ENCODE data around the gene EVL.
"Not testable (repeated sequence)": the region's sequence is repeated elsewhere in the genome, so short reads cannot be mapped to it uniquely, and the experiment has no call there.

Gene EVL

DNA sequence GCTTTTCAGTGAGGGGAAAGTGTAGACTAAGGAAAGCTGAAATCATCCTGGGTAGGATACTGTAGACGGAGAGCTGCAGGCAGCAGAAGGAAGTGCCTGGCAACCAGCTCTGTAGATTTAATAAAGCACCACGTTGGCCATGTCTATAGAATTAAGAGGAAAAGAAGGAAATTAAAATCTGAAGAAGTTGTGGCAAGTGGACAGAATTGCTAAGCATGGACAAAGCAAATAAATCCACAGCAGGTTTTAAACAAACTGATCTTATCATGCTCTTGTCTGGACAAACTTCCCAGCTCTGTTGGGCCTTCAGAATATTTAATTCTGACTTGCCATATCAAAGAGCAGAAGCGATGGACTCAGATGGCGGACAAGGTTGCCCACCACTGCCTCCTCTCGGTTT, 27.2 kb upstream of the EVL start:
- DNase-seq (ENCODE audit: low read depth), result no peak

DNA sequence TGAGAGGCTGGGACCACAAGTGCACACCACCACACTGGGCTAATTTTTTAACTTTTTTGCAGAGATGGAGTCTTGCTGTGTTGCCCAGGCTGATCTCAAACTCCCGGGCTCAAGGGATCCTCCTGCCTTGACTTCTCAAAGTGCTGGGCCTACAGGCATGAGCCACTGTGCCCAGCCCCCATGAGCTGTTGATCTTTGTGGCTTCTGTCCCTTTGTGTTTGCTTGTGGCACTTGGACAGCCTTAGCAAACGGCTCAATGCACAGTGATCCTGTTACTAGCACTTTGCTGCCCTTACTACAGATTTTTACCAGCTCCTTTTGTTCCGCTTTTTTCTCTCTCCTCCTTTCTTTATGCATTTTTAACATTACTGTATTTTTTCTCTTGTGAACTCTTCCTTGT, 25.3 kb upstream of the EVL start:
- DNase-seq (ENCODE audit: low read depth), result no peak

DNA sequence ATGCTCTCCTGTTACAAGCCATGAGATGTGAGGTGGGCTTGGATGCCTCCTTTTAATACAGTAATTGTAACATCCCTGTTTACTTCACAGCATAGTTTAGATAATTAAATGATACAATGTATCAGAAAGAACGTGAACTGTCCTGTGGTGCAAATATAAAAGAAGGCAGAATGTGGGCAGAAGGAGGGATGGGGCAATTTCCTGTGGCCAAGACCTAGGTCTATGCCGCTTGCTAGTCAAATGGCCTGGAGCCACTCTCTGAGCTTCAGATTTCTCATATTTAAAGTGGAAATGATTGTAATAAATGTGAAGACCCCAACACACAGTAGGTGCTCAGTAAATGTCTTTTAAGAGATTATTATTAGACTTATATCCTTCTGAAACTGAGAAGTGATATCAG, 24.0 kb upstream of the EVL start:
- DNase-seq (ENCODE audit: low read depth), result no peak

DNA sequence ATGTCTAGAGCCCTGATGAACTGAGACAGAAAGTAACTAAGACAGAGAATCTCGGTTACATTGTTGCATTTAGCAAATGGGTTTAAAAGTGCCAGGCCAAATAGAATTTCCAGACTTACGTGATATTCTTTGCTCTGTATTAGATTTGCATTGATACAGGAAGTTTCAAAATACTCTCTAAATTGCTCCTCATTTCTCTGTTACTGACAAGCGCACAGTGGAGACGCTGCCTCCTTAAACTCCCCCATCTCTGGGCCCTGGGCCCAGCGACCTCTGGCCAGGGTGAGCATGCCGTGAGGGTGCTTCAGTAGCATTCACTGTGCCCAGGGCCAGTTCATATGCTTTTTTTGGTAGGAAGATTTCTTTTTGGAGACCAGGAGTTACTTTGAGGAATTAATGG, 22.9 kb upstream of the EVL start:
- DNase-seq (ENCODE audit: low read depth), result no peak

DNA sequence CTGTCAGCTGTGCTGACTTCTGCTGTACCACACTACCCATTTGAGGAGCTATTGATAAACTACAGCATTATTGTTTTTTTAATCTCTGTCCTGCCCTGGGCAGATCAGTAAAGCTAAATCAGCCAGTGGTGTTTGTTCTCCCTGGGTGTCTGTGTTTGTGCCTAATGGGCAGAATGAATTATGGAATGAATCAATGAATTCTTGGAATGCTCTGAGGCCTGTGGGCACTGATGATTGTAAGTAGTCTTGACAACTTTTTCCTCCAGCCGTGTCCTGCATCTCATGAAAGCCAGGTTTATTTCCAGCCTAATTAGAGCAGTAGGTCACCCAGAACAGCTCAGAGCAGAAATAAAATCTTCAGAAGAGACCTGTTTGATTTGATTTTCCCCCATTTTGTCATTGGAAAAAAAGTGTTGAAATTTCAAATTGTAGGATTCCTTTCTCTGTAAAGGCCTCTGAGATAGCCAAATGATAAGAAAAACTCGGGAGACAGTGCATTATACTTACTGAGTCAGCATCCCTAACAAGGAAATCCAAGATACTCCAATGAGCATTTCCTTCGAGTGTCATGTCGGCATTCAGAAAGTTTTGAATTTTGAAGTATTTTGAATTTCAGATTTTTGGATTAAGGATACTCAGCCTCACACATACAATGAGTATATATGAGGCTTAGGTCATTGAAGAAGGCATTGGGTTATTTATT, 19.4 kb upstream of the EVL start:
- peak; percentile 81 for DNase-seq (ENCODE audit: low read depth)

DNA sequence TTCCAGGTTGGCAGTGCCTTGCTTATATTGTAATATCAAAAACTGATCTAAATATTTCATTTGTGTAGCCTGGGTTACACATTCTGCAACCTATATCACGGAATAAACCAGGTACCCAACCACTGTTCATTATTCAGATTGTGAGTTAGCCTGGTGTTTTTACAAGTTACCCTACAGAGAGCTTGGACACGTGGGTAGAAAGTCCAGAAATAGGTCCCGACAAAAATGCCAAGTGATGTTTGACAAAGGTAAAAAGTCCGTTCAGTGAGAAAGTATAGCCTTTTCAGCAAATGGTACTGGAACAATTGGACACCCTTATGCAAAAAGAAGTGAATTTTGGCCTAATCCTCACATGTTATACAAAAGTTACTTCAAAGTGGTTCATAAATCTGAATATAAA, 17.6 kb upstream of the EVL start:
- DNase-seq (ENCODE audit: low read depth), result no peak

DNA sequence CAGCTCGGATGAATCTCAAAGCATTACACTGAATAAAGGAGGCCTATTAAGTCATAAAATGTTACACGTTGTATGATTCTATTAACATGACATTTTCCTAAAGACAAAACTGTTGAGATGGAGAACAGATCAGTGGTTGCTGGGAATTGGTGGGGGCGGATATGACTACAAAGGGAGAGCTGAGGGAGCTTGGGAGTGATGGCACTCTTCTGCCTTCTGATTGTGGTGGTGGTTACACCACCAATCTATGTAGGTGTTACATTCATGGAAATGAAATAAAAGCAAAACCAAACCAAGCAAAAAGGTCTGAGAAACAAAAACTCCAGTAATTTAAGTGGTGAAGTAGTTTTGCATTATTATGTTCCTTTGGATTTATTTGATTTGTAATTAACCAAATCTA, 16.4 kb upstream of the EVL start:
- DNase-seq (ENCODE audit: low read depth), result no peak

DNA sequence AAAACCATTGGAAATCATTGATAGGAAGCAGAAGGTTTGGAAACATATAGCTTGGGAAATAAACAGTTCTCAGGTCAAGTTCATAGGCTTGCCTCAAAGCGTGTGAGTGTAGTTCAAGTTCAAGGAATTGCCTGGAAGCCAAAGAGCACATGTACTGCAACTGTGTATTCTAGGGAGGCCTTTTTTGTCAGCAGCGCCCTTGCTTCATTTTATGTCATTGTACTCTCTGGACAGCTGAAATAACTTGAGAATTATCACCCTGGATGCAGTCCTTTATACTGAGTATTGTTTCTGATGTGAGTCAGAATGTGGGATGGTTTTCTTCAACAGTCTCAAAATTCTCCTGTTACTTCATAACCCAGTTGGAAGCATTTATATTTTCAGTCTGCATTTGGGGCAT, 16.0 kb upstream of the EVL start:
- peak; percentile 55 for DNase-seq (ENCODE audit: low read depth)

DNA sequence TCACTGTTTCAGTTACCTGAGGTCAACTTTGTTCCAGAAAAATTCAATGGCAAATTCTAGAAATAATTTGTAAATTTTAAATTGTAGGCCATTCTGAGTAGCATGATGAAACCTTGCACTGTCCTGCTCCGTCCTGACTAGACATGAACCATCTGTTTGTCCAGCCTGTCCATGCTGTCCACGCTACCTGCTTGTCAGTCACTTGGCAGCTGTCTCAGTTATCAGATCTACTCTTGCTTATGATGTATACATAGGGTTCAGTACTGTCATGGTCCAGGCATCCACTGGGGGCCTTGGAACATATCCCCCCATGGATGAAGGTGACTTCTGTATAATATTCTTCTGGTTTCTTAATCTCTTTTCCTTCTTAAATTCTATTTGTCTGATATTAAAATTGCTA, 14.1 kb upstream of the EVL start:
- no peak for DNase-seq (ENCODE audit: low read depth)

DNA sequence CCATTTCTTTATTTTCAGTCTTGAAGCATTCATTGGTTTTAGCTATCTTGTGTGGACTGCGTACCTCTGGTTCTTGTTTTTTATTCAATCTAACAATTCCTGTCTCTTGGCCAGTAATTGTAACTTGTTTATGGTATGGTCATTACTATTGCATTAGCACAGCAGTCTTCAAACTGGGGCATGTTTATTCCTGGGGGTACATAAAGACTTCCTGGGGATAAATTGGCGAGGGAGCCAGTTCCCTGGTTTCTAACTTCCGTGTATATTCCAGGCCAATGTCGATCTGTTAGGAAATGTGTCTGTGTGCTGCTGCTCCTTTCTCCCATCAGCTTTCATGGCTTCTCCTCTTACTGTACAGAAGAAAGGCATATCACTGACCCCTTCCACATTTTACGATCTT, 13.7 kb upstream of the EVL start:
- no peak for DNase-seq (ENCODE audit: low read depth)

DNA sequence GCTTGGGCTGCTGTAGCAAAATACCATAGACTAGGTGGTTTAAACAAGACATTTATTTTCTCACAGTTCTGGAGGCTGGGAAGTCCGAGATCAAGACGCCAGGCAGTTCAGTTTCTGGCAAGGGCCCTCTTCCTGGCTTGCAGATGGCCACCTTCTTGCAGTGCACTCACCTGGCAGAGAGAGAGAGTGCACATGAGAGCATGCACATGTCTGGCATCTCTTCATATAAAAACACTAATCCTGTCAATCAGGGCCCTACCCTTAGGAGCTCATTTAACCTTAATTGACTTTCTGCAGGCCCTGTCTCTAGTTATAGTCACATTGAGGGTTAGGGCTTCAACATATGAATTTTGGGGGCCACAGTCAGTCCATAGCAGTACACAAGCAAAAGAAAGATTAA, 12.4 kb upstream of the EVL start:
- DNase-seq (ENCODE audit: low read depth), result no peak

DNA sequence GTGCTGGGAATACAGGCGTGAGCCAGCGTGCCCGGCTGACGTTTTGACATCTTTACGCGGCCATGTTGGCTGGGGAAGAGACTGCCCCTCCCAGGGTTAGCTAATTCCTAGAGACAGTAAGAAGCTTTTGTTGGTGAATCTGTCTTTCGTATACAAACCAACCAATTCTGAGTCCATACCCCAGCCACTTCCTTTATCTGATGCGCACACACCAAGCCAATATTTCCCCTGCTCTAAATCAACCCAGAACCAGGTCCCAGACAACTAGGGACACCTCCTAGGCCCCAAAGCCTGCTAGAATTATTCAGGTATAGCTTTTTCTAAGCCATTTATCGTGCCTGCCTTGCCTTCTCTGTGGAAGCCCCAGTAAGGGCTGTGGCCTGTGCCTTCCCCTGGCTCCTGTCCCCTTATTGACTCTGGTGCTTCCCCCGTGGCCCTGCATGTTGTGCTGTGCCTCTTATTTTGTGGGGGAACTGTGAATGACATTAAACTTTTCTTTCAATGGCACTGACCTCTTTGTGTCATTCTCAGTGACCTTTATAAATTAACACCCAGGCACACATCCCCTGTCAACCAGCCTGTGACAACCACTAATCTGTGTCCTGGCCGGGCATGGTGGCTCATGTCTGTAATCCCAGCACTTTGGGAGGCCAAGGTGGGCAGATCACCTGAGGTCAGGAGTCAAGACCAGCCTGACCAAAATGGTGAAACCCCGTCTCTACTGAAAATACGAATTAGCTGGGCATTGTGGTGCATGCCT, 10.7 kb upstream of the EVL start:
- DNase-seq (ENCODE audit: low read depth), result no peak

DNA sequence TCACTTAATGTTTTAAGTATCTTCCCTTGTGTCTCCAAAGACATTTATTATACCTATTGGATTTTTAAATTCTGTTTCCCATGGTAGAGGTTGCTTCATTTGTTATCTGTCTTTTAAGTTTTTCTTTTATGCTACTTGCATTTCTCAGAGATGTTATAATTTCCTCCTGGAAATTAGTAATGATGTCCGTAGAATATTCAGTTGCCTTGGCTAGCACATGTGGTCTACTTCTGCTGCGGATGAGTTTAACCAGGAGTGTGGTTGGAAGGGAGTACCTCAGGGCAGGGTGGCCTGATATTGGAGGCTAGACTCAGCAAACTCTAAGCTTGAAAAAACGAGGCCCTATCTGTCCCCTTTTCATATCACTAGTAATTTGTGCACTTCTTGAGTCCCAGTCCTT, 8.8 kb upstream of the EVL start:
- DNase-seq (ENCODE audit: low read depth), result no peak

DNA sequence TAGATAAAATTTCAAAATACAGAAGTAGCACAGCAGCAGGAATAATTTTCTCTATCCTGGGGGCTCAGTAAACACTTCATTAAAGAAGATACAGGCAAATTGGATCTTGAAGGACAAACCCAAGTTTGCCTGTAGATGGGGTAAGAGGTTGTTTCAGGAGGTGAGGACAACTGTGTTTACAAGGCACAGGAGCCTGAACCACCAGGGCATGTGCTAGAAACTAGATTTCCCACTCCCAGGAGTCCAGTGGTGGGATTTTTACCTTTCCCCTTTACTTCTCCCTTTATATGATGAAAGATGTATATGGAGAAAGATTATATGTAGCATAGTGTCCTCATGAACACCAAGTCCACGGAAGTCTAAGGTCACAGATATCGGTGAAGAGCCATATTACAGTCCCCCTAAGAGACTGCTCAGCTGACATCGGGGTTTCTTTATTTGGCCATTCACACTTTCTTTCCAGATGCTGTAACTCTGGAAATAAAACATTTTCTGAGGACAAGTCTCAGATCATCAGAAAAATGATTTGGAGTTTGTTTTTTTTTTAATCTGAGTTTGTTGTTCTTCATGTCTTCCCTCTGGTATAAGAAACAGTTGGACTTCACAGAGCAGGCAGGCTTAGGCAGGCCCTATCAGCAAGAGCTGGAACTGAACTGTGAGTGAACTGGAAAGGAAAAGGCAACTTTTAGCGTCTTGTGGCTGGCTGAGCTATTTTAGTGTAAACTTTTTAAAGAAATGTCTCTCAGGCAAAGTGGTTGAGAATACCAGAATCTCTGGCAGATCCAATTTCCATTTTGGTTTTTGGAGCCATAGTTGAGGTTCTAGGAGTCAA, 8.0 kb upstream of the EVL start:
- DNase-seq (ENCODE audit: low read depth), result peak; percentile 40

DNA sequence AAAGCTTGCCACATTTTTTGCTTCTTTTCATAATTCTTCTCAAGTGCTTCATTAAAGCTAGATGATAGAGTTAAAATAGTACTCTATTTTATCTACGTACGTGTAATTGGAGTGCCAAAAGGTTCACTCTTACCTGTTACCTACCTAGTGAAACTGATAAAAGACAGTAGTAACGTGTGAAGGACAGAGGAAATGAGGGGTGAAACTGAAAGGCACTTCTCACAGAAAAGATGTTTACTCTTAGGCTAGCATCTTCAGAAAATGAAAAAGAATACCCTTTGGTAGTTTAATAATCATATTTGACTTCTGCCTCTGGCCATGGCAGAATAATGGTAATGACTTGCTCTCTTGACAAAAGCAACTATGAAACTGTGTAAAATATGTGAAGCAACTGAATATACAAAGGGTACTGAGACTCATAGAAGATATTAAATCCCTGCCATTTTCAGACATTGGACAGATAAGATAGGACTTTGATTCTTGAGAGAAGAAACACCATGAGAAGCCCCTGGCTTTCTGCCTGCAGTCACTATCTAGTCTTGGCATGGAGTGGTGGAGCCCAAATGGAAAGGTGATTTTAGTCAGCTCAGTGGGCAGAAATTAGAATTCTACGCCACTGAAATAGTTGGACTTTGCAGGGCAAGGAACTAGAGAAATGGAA, 6.3 kb upstream of the EVL start:
- no peak for DNase-seq (ENCODE audit: low read depth)

DNA sequence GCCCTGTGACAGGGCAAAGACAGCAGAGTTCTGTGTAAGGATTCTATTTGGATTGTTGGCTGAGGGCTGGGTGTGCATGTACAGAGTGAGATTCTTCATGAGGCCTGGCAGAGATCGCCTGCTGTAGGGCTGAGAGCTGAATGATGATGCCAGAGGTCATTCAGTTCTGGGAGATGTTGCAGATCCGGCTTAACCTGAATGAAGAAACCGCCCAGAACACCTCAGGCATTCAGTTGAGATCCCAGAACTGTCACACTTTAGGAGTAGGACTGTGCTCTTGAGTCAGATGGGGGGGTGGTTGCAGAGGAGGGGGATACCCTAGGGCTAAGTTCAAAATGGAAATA, 5.8 kb upstream of the EVL start:
- DNase-seq (ENCODE audit: low read depth), result no peak

DNA sequence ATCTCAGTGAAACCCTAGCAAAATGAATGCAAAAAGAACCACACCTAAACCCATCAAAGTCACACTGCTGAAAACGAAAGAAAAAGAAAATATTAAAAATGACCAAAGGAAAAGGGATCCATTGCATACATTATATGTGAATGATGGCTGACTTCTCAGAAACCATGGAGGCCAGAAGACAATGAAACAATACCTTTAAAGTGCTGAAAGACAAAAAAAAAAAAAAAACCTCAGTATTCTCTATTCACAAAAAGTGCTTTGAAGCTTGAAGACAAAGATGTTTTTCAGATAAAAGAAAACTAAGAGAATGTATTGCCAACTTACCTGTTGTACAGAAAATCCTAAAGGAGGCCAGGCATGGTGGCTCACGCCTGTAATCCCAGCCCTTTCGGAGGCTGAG, 4.5 kb upstream of the EVL start:
- DNase-seq (ENCODE audit: low read depth), result no peak

DNA sequence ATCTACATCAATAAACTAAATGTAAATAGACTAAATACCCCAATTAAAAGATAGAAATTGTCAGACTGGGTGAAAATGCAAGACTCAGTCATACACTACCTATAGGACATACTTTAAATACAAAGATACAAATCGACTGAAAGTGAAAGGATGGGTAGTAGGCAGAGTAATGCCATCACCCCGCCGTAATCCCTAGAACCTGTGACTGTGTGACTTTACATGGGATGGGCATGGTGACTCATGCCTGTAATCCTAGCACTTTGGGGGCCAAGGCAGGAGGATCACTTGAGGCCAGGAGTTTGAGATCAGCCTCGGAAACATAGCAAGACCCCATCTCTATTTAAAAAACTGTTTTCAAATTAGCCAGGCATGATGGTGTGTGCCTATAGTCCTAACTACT, 2.6 kb upstream of the EVL start:
- DNase-seq (ENCODE audit: low read depth), result no peak

DNA sequence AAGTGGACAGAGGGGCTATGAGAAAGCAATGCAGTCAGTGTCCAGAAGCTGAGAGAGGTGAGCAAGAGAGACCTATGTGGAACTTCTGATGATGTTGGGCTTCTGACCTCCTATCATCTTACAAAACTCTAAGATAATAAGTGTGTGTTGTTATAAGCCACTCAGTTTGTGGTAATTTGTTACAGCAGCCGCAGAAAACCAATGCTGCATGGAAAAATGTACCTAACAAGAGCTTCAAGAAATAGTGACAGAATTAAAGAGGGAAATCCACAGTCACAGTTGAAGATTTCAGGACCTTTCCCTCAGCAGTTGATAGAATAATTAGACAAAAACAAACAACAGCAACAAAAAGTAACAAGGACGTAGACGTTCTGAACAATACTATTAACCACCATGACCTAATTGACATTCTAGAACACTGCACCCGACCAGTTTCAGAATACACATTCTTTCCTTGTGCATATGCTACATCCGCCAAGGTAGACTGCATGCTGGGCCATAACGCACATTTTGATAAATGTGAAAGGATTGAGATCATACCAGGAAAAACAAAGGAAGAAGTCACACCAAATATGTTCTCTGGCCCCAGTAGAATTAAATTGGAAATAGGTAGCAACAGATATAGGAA, 1.8 kb upstream of the EVL start:
- DNase-seq (ENCODE audit: low read depth), result no peak

DNA sequence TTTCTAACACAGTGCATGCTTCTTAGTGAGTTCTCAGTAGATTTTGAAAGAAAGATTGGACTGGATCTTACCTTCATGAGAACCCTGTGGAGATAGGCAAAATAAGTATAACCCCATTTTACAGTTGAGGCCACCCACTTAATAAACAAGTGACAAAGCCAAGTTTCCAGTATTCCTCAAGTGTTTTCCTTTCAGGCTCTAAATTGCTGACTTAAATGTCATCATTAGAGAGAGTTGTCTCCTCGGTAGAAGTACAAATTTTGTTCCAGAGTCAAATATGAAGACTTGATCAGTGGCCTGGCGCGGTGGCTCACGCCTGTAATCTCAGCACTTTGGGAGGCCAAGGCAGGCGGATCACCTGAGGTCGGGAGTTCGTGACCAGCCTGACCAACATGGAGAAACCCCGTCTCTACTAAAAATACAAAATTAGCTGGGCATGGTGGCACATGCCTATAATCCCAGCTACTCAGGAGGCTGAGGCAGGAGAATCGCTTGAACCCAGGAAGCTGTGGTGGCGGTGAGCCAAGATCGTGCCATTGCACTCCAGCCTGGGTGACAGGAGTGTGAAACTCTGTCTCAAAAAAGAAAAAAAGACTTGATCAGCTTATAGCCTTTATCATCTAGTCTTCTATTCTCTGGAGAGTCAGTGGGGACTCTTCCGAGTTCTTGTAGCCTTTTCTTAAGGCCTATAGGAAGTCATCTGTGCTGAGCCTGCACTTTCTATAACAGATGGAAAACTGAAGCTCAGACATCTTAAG, 708 bp upstream of the EVL start:
- DNase-seq (ENCODE audit: low read depth), result not testable (repeated sequence)

DNA sequence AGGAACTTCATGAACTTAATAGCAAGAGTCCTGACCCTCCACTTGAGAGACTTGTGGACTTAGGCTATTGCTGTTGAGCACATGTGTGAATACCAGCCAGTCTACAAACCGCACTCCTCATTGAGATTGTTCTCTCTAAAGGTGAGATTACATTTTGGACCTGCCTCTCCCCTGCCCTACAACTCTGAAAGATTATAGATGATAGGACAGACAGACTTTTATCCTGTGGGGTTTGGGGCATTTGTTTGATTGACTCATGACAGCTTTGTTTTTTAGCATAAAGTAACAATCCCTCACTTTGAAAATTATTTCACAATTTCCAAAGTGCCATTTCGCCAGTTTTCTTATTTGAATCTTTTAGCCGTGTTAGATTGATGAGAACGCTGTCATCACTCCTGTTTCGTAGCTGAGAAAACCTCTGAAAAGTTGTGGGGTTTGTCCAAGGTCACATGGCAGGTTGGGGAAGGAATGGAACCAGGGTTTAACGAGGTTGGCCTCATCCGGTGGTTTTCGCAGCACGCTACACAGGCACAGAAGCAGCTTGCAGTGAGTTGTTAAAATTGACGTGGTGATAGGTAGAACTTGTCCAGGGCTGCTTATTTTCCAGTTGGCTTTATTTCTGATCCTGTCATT, 836 bp downstream of the EVL start:
- DNase-seq (ENCODE audit: low read depth), result no peak

All from EH (cell line).